Neural progenitor cell (in vitro differentiated cells): ENCODE results near the gene DDI1. TPM values are rescaled to one million over a fixed set of nuclear protein-coding genes. Genes with fewer than 3 reads are reported as not detected.

Source experiments
- DNase-seq: peaks from one replicate; pipeline ENCODE4 v3.0.0-alpha.2; 2016; ENCODE audit warnings: low spot score
- H2AFZ ChIP-seq: fragments of 200-600 bp; sonication (generic); replicated peaks from 2 replicates; pipeline ENCODE4 v1.6.1; 2016; ENCODE audit warnings: antibody characterized with exemption
- H3F3A ChIP-seq: fragments of 200-600 bp; sonication (generic); 2 replicates; pipeline ENCODE4 v1.6.1; 2016; ENCODE audit warnings: antibody characterized with exemption, low read depth
- H3K27ac ChIP-seq: fragments of 200-600 bp; sonication (generic); 2 replicates; pipeline ENCODE4 v1.5.1; 2016; ENCODE audit warnings: mild to moderate bottlenecking
- H3K27me3 ChIP-seq: fragments of 200-600 bp; sonication (generic); 2 replicates; pipeline ENCODE4 v1.6.1; 2016; ENCODE audit warnings: mild to moderate bottlenecking, moderate library complexity
- H3K36me3 ChIP-seq: fragments of 200-600 bp; sonication (generic); 2 replicates; pipeline ENCODE4 v1.5.1; 2016
- H3K4me1 ChIP-seq: fragments of 200-600 bp; sonication (generic); 2 replicates; pipeline ENCODE4 v1.6.1; 2016; ENCODE audit warnings: mixed run types
- H3K4me2 ChIP-seq: fragments of 200-600 bp; sonication (generic); 2 replicates; pipeline ENCODE4 v1.6.1; 2016
- H3K4me3 ChIP-seq: fragments of 200-600 bp; sonication (generic); 2 replicates; pipeline ENCODE4 v1.5.1; 2016
- H3K79me2 ChIP-seq: fragments of 200-600 bp; sonication (generic); 2 replicates; pipeline ENCODE4 v1.6.1; 2016; ENCODE audit warnings: low read depth
- H3K9ac ChIP-seq: fragments of 200-600 bp; sonication (generic); 2 replicates; pipeline ENCODE4 v1.6.1; 2016
- H3K9me3 ChIP-seq: fragments of 200-600 bp; sonication (generic); 2 replicates; pipeline ENCODE4 v1.5.1; 2016; ENCODE audit warnings: low read depth
- H4K20me1 ChIP-seq: fragments of 200-600 bp; sonication (generic); 2 replicates; pipeline ENCODE4 v1.6.1; 2016; ENCODE audit warnings: low read depth
- H3K27ac Mint-ChIP-seq: 3 replicates; pipeline ENCODE4 v1.8.0; 2021; ENCODE audit warnings: mixed read lengths
- H3K27me3 Mint-ChIP-seq: 2 replicates; pipeline ENCODE4 v1.8.0; 2022; ENCODE audit warnings: low read depth, mild to moderate bottlenecking, inconsistent platforms, moderate library complexity, mixed read lengths; ENCODE audit not compliant: insufficient read depth
- H3K36me3 Mint-ChIP-seq: 3 replicates; pipeline ENCODE4 v1.8.0; 2021; ENCODE audit warnings: mixed read lengths
- H3K4me1 Mint-ChIP-seq: 3 replicates; pipeline ENCODE4 v1.8.0; 2021; ENCODE audit warnings: mixed read lengths
- H3K4me3 Mint-ChIP-seq: 3 replicates; pipeline ENCODE4 v1.8.0; 2021; ENCODE audit warnings: mild to moderate bottlenecking, moderate library complexity, mixed read lengths
- H3K9me3 Mint-ChIP-seq: 3 replicates; pipeline ENCODE4 v1.8.0; 2020; ENCODE audit warnings: mixed read lengths
- EZH2 ChIP-seq: fragments of 200-600 bp; sonication (generic); IDR thresholded peaks from 2 replicates; pipeline ENCODE4 v1.6.1; 2017; ENCODE audit warnings: antibody characterized with exemption, mild to moderate bottlenecking, moderate library complexity
- EZH2phosphoT487 ChIP-seq: fragments of 200-600 bp; sonication (generic); IDR thresholded peaks from 2 replicates; pipeline ENCODE4 v1.6.1; 2017; ENCODE audit warnings: antibody characterized with exemption
- total RNA-seq: library from RNA; depleted of rRNA; stranded (reverse); fragments of >200 nt; gene quantifications from 2 replicates; pipeline ENCODE4 v1.2.3, GENCODE V29; 2015; ENCODE audit warnings: low replicate concordance
- TF ChIP-seq, protein P1 (sequence below): fragments of 200-600 bp; sonication (generic); IDR thresholded peaks from 2 replicates; pipeline ENCODE4 v1.5.1; 2017; ENCODE audit warnings: antibody characterized with exemption, mild to moderate bottlenecking

Gene DDI1
- not detected in 2 replicates for total RNA-seq

DNA sequence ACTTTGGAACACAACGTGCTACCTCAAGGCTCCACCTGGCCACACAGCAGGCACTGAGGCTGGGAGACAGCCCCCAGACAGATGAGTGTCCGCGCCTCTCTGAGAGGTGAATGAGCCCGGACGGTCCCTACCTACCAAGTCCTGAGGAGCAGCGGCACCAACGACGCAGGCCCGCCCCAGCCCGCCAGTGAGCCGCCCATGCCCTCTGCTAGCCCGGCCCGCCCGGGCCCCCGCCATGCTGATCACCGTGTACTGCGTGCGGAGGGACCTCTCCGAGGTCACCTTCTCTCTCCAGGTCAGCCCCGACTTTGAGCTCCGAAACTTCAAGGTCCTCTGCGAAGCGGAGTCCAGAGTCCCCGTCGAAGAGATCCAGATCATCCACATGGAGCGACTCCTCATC lies at the start of gene DDI1:
DDI1 (plus strand) TSS at position 53 of the 400 bp plus-strand sequence; CDS start at position 236, 183 bp downstream.
- no peaks in the 10 kb centered on the region for H3K4me1 Mint-ChIP-seq
- Histone ChIP-seq H4K20me1 (no peaks in the 10 kb centered on the region), H3K27ac (no peak within 1 kb of the TSS), H3K9me3 (no peaks in the 10 kb centered on the region), H3K36me3 (no peaks in the 10 kb centered on the region), H3K4me3 (no peak within 1 kb of the TSS), H2AFZ (no peak within 1 kb of the TSS), H3K4me2 (no peak within 1 kb of the TSS), H3K9ac (no peak within 1 kb of the TSS), H3K79me2 (no peaks in the 10 kb centered on the region), H3K27me3 (no peaks in the 10 kb centered on the region), H3F3A (no peaks in the 10 kb centered on the region), H3K4me1 (no peaks in the 10 kb centered on the region)
- no peaks in the 10 kb centered on the region for H3K36me3 Mint-ChIP-seq
- TF ChIP-seq, protein P1, sequence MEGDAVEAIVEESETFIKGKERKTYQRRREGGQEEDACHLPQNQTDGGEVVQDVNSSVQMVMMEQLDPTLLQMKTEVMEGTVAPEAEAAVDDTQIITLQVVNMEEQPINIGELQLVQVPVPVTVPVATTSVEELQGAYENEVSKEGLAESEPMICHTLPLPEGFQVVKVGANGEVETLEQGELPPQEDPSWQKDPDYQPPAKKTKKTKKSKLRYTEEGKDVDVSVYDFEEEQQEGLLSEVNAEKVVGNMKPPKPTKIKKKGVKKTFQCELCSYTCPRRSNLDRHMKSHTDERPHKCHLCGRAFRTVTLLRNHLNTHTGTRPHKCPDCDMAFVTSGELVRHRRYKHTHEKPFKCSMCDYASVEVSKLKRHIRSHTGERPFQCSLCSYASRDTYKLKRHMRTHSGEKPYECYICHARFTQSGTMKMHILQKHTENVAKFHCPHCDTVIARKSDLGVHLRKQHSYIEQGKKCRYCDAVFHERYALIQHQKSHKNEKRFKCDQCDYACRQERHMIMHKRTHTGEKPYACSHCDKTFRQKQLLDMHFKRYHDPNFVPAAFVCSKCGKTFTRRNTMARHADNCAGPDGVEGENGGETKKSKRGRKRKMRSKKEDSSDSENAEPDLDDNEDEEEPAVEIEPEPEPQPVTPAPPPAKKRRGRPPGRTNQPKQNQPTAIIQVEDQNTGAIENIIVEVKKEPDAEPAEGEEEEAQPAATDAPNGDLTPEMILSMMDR = no peak
- TF ChIP-seq EZH2 (no peak), EZH2phosphoT487 (no peak)
- H3K4me3 Mint-ChIP-seq = no peak within 1 kb of the TSS
- DNase-seq = no peak
- H3K9me3 Mint-ChIP-seq = peaks cover 9% of the 10 kb centered on the region
- no peak within 1 kb of the TSS for H3K27ac Mint-ChIP-seq
- H3K27me3 Mint-ChIP-seq = peaks cover 3% of the 10 kb centered on the region

GRCh38 chr11:103987629-103988594 lies 48.5 kb upstream of the DDI1 start:
- Histone ChIP-seq H3K9me3 (no peaks in the 10 kb centered on the region), H3K79me2 (no peaks in the 10 kb centered on the region), H3K36me3 (no peaks in the 10 kb centered on the region), H2AFZ (no peak overlapping the region), H4K20me1 (no peaks in the 10 kb centered on the region), H3K9ac (no peak overlapping the region), H3K27me3 (no peaks in the 10 kb centered on the region), H3F3A (peaks cover 5% of the 10 kb centered on the region), H3K4me3 (no peak overlapping the region), H3K4me1 (peaks cover 11% of the 10 kb centered on the region), H3K27ac (no peak overlapping the region), H3K4me2 (peak overlapping the region; percentile 42)
- Mint-ChIP-seq H3K4me1 (peaks cover 8% of the 10 kb centered on the region), H3K36me3 (peaks cover 1% of the 10 kb centered on the region), H3K27me3 (peaks cover 10% of the 10 kb centered on the region), H3K27ac (no peak overlapping the region), H3K4me3 (no peak overlapping the region), H3K9me3 (peaks cover 4% of the 10 kb centered on the region)
- peak; percentile 54 for DNase-seq
- TF ChIP-seq EZH2phosphoT487 (no peak), EZH2 (no peak)
- TF ChIP-seq, protein P1 = no peak

GRCh38 chr11:103988595-103988969 lies 47.9 kb upstream of the DDI1 start:
- H3K27me3 Mint-ChIP-seq = peaks cover 11% of the 10 kb centered on the region
- H3F3A ChIP-seq = peaks cover 5% of the 10 kb centered on the region
- no peak overlapping the region for H3K4me3 Mint-ChIP-seq
- no peaks in the 10 kb centered on the region for H3K36me3 ChIP-seq
- H3K4me3 ChIP-seq = no peak overlapping the region
- H3K9me3 ChIP-seq = no peaks in the 10 kb centered on the region
- no peak overlapping the region for H3K4me2 ChIP-seq
- no peaks in the 10 kb centered on the region for H4K20me1 ChIP-seq
- H3K27me3 ChIP-seq = no peaks in the 10 kb centered on the region
- H3K36me3 Mint-ChIP-seq = peaks cover 1% of the 10 kb centered on the region
- TF ChIP-seq EZH2 (no peak), EZH2phosphoT487 (no peak)
- TF ChIP-seq, protein P1 = no peak
- peaks cover 8% of the 10 kb centered on the region for H3K4me1 Mint-ChIP-seq
- no peak overlapping the region for H3K27ac Mint-ChIP-seq
- no peak overlapping the region for H3K9ac ChIP-seq
- no peaks in the 10 kb centered on the region for H3K79me2 ChIP-seq
- H3K27ac ChIP-seq = no peak overlapping the region
- no peaks in the 10 kb centered on the region for H3K9me3 Mint-ChIP-seq
- H2AFZ ChIP-seq = no peak overlapping the region
- no peak for DNase-seq
- peaks cover 11% of the 10 kb centered on the region for H3K4me1 ChIP-seq
